OCI-LY7 (cell line): ENCODE measurements around the gene IGF2BP2.

ENCODE experiments used
- EZH2phosphoT487 ChIP-seq: fragments of 200-600 bp; sonication (generic); IDR thresholded peaks from 2 replicates; pipeline ENCODE4 v1.6.1; 2018; ENCODE audit warnings: low read depth, borderline replicate concordance, mild to moderate bottlenecking, mixed run types, antibody characterized with exemption, low read length, moderate library complexity, mixed read lengths
- TF ChIP-seq, protein P1 (sequence below): fragments of 200-600 bp; sonication (generic); conservative IDR thresholded peaks from 2 replicates; pipeline ENCODE4 v1.5.1; 2014; ENCODE audit warnings: mild to moderate bottlenecking, antibody characterized with exemption, low read length, moderate library complexity, mixed read lengths

GRCh38 chr3:185867650-185868049, 42.8 kb upstream of the IGF2BP2 start:
- TF ChIP-seq, protein P1, sequence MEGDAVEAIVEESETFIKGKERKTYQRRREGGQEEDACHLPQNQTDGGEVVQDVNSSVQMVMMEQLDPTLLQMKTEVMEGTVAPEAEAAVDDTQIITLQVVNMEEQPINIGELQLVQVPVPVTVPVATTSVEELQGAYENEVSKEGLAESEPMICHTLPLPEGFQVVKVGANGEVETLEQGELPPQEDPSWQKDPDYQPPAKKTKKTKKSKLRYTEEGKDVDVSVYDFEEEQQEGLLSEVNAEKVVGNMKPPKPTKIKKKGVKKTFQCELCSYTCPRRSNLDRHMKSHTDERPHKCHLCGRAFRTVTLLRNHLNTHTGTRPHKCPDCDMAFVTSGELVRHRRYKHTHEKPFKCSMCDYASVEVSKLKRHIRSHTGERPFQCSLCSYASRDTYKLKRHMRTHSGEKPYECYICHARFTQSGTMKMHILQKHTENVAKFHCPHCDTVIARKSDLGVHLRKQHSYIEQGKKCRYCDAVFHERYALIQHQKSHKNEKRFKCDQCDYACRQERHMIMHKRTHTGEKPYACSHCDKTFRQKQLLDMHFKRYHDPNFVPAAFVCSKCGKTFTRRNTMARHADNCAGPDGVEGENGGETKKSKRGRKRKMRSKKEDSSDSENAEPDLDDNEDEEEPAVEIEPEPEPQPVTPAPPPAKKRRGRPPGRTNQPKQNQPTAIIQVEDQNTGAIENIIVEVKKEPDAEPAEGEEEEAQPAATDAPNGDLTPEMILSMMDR = no peak
- no peak for TF ChIP-seq EZH2phosphoT487
